ENCODE measurements around the gene RFNG. TPM values are rescaled to one million over a fixed set of nuclear protein-coding genes. Genes with fewer than 3 reads are reported as not detected.
"Not testable (repeated sequence)": the region's sequence is repeated elsewhere in the genome, so short reads cannot be mapped to it uniquely, and the experiment has no call there.

Gene RFNG
- total RNA-seq, 1 donor = 37.2 TPM

- no peak for DNase-seq (ENCODE audit: low read depth in 2 of 3, low spot score in 2 of 3)
Observed at GRCh38 chr17:82047379-82047778, 4.2 kb downstream of the RFNG start.

GRCh38 chr17:82046903-82047302, 4.7 kb downstream of the RFNG start:
- no peak for DNase-seq (ENCODE audit: low read depth in 2 of 3, low spot score in 2 of 3)

- DNase-seq (ENCODE audit: low read depth in 2 of 3, low spot score in 2 of 3) = no peak
Observed at GRCh38 chr17:82045936-82046484, 5.6 kb downstream of the RFNG start.

- no peak for DNase-seq (ENCODE audit: low read depth in 2 of 3, low spot score in 2 of 3)
Observed at GRCh38 chr17:82043507-82043906, 8.1 kb downstream of the RFNG start.

GRCh38 chr17:82042649-82043048, 9.0 kb downstream of the RFNG start:
- DNase-seq (ENCODE audit: low read depth in 2 of 3, low spot score in 2 of 3) = no peak

GRCh38 chr17:82041144-82041814, 10.3 kb downstream of the RFNG start:
- no peak for DNase-seq (ENCODE audit: low read depth in 2 of 3, low spot score in 2 of 3)

GRCh38 chr17:82039695-82040299, 11.8 kb downstream of the RFNG start:
- no peak for DNase-seq (ENCODE audit: low read depth in 2 of 3, low spot score in 2 of 3)

- not testable (repeated sequence) for DNase-seq (ENCODE audit: low read depth in 2 of 3, low spot score in 2 of 3)
Observed at GRCh38 chr17:82038796-82039409, 12.7 kb downstream of the RFNG start.

- no peak for DNase-seq (ENCODE audit: low read depth in 2 of 3, low spot score in 2 of 3)
Observed at GRCh38 chr17:82037889-82038195, 13.8 kb downstream of the RFNG start.

- peak; percentile 86 to 97 (median 96) for DNase-seq (ENCODE audit: low read depth in 2 of 3, low spot score in 2 of 3)
Observed at GRCh38 chr17:82037092-82037888, 14.3 kb downstream of the RFNG start, which contains the start of gene DCXR. DCXR (minus strand) TSS chr17:82037697; CDS start chr17:82037682, 15 bp downstream.

GRCh38 chr17:82036634-82037091, 14.9 kb downstream of the RFNG start:
- DNase-seq (ENCODE audit: low read depth in 2 of 3, low spot score in 2 of 3) = no peak

GRCh38 chr17:82035956-82036633, 15.5 kb downstream of the RFNG start:
- no peak for DNase-seq (ENCODE audit: low read depth in 2 of 3, low spot score in 2 of 3)

GRCh38 chr17:82035488-82035887, 16.1 kb downstream of the RFNG start:
- DNase-seq (ENCODE audit: low read depth in 2 of 3, low spot score in 2 of 3) = no peak

GRCh38 chr17:82034371-82035011, 17.1 kb downstream of the RFNG start:
- no peak for DNase-seq (ENCODE audit: low read depth in 2 of 3, low spot score in 2 of 3)

- no peak for DNase-seq (ENCODE audit: low read depth in 2 of 3, low spot score in 2 of 3)
Observed at GRCh38 chr17:82033359-82034085, 18.1 kb downstream of the RFNG start.

- no peak for DNase-seq (ENCODE audit: low read depth in 2 of 3, low spot score in 2 of 3)
Observed at GRCh38 chr17:82031885-82032627, 19.6 kb downstream of the RFNG start.

GRCh38 chr17:82031303-82031884, 20.2 kb downstream of the RFNG start, which contains the start of gene RAC3:
RAC3 (plus strand) TSS chr17:82031678; CDS start chr17:82031762, 84 bp downstream.
- DNase-seq (ENCODE audit: low read depth in 2 of 3, low spot score in 2 of 3) = peak in 1 of 3 donors; percentile 32

Measured in hematopoietic multipotent progenitor cell (in vitro differentiated cells).